SIG-M5 treated with dmso at 0.1 percent for 504 hours (cell line): ENCODE results near the gene KCNN3.
A peak's percentile ranks its signal among the peaks of the same experiment; 100 is the strongest.

Source experiments
- DNase-seq: peaks from one replicate; lab custom pipeline; 2025; ENCODE audit not compliant: unreplicated experiment; lab: John Stamatoyannopoulos, UW

KCNN3 gene

DNA sequence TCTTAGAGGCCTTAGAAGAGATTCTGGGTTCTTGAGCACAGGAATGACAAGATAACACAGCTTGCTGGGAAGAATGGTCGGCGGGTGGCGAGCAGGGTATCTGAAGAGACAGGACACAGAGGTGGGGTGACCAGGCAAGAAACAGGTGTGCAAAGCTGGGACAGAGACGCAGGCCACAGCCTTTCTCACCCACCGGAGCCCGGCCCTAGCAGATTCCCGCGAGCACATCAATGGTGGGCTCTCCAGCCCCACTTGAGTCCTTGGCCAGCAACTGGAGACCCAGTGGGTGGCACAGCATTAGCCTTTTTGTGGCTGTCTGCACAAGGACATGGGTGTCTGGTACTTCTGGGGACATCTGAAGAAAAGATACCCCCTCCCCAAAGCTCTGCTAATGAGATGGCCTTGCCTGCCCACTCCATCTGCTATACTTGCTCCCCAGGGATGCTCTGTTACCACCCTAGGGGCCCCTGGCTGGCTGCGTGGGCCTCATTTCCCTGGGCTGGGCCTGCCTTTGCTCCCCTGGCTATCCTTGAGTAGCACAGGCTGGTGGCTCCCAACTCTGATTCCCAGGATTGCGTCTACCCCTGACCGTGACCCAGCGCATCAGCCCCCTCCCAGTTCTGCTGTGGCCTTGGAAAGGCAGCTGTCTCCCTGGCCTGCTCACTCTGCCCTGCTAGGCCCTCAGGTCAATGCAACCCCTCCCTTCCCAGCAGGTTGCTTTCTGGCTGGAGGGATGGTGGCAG lies 134.8 kb downstream of the KCNN3 start:
- no peak for DNase-seq

DNA sequence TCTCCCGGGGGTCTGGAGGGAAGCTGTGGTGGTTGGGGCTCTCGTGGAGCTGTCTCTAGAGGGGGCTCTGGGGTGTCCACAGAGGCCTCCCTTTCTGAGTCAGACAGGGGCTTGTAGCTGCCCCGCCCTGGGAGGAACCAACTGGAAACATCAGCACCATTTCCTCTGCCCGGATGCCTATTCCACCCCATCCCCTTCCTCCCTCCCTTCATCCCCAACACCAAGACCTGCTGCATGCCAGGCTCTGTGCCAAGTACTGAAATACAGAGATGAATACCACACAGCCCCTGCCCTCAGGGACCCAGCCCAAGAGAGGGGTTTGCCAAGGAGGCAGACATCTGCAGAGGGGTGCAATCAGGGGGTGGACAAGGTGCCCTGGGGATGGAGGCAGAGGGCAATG lies 136.5 kb downstream of the KCNN3 start:
- no peak for DNase-seq

- no peak for DNase-seq
Measured at GRCh38 chr1:154730986-154731489, 139.0 kb downstream of the KCNN3 start.

DNA sequence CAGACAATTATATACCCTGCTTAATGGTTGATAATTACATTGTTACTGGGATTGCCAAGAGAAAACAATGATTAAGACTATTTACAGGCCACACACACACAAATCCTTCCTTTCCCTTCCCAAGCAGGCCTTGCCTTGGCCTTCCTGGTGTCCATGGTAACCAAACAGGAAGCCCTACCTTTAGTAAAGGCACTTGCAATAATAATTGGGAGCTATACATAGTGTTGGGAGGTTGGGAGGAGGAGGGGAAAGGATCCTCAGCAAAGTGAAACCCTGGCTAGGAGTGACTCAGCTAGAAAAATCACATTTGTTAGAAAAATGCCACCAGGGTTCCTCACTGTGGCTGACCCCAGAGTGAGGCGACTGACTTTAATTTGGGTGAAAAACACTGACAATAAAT lies 139.8 kb downstream of the KCNN3 start:
- no peak for DNase-seq

DNA sequence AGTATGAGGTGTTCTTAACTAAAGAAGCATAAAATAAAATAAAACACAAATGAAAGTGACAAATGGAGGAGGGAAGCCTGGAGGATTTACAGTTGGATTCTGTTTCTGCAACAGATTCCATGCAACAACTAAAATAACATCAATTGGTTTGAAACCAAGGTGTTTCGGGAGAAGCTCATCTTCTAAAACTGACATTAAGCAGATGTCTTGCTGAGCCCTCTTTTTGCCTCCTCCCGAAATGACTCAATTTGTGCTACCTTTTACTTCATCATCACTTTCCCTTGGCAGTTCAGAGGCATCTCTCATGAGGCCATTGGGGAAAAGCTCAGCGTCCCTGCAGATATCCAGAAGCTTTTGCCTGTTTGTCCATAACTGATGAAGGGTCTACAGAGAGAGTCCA lies 140.5 kb downstream of the KCNN3 start:
- no peak for DNase-seq

- no peak for DNase-seq
Measured at GRCh38 chr1:154729031-154729442, 141.0 kb downstream of the KCNN3 start.

DNA sequence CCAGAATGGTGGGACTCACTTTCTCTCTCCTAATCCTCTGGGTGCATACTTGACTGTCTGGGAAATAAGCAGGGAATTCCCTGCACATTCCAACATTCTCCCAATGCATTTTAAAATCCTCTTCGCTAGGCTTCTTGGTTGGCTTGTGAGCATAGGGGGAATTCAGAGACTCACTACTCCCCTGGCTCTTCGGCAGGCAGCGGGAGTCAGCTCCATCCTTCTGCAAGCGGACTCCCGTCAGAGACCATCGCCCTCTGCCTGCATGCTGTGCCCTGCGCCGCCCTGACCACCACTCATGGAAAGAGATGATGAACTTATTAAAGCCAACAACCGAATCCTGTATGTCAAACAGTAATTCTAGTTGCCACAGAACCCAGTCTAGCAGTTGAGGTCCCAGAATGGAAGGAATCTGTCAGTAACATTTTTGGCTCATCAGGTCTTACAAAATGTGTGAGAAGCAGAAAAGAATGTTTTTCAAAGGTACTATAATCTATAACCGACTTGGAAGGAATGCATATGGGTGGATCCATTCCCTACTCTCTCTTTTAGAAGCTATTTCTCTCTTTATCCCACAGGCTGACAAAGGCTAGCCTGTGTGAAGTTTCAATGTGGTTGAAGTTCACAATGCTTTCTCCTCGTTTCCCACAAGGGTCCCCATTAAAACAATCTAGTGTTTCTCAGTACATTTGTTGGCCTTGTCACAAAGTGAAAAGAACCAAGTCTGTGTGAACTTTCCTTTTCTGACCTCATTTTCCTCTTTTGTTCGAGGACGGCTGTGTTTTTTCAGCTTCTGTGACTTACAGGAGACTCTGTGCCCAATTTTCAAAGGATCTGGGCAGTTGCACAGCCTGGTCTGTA lies 143.0 kb downstream of the KCNN3 start:
- no peak for DNase-seq

DNA sequence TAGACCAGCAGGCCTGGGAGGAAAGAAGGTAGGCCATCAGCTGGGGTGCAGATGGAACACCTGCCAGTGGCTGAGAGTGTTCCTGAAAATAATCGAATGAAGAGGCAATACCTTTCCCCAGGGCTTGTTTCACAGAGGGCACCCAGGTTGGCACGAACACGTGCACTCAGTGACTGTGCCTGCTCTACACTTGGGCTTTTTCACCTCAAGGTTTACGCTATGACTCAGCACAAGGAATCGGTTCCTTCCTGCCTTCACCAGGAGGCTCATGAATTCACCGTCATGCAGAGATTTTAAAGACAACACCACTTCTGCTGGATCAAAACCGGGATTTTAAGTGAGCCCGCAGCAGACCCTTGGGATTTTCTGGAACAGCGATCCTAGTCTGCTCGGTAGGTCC lies 143.6 kb downstream of the KCNN3 start:
- DNase-seq = no peak

DNA sequence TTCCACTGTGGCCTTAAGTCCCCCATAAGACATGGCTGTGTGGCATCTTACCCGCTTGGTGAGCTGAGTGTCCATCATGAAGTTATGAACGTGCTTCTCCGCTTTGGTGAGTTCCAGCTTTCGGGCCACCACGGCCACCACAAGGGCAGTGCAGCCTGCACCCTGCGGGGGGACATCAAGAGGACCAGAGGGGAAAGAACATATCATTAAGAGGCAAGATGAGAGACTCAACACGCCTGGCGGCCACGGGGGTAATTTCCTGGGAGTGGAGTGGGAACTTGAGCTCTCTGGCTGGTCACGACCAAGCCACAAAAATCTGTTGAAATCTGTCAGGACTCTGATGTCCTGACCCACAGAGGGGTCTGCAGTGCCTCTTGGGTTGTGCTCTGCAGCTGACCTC lies 144.2 kb downstream of the KCNN3 start:
- DNase-seq = no peak

GRCh38 chr1:154720328-154721297 lies 149.5 kb downstream of the KCNN3 start:
- peak; percentile 94 for DNase-seq

GRCh38 chr1:154719586-154720327 lies 150.3 kb downstream of the KCNN3 start:
- peak; percentile 52 for DNase-seq

DNA sequence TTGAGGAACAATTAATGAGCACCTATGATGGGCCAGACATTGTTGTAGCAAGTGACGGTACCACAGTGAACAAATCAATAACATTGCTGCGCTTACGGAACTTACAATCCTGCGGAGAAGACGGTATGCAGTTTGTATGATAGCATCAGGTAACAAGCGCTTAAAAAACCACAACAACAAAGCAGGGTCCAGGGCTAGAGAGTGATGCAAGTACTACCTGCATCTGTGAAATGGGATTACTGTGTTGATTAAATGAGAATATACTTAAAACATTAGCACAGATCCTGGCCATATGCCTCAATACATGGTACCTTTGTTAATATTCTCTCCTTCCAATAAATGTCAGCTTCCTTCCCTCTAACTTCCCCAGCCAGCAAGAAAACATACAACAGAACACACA lies 151.5 kb downstream of the KCNN3 start:
- no peak for DNase-seq

GRCh38 chr1:154717528-154717924 lies 152.6 kb downstream of the KCNN3 start:
- no peak for DNase-seq

- no peak for DNase-seq
Measured at GRCh38 chr1:154716614-154717527, 153.2 kb downstream of the KCNN3 start.

- DNase-seq = peak; percentile 89
Measured at GRCh38 chr1:154716011-154716410, 154.1 kb downstream of the KCNN3 start.

DNA sequence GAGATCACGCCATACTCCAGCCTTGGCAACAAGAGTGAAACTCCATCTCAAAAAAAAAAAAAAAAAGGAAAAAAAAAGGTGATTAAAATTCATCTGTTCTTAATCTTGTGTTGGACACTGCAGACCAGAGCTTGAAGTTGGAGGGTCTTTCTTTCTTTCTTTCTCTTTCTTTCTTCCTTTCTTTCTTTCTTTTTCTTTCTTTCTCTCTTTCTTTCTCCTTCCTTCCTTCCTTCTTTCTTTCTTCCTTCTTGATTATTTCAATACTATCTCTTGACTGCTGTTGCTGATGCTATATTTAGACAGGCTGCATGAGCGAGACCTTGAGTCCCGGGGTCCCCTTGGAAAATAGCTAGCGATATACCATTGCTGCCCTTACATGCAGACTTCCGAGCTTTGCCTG lies 154.7 kb downstream of the KCNN3 start:
- no peak for DNase-seq

GRCh38 chr1:154714638-154715037 lies 155.4 kb downstream of the KCNN3 start:
- DNase-seq = peak; percentile 71

- DNase-seq = no peak
Measured at GRCh38 chr1:154714052-154714623, 155.9 kb downstream of the KCNN3 start.

DNA sequence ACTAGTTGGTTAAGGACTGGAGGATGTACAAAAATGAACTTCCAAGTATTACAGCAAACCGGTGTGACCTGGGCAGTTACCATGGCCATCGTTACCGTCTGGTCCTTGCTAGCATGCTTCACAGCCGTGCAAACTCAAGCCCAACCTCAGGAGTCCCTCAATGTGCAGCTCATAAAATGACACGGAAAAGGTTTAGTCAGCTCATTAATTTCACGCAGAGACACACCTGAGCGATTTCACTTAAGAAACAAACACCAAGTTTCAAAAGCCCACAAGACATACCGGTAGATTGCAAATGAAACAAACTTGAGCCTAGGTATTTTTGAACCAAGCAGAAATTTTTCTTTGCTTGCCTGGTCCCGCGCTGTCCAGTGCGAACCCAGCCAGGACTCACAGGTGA lies 157.1 kb downstream of the KCNN3 start:
- DNase-seq = no peak
